HG02610 (cell line): ENCODE data around the gene PRDX2.
"Not testable (repeated sequence)": the region's sequence is repeated elsewhere in the genome, so short reads cannot be mapped to it uniquely, and the experiment has no call there.

Experiments
- ATAC-seq: cut with Tn5 transposase; IDR thresholded peaks from one replicate; pipeline ENCODE4 v1.9.1; 2021; ENCODE audit warnings: mild to moderate bottlenecking, moderate library complexity; ENCODE audit not compliant: unreplicated experiment

Gene PRDX2

GRCh38 chr19:12801466-12802266, at the start of gene PRDX2, which contains the start of gene THSD8:
Gene PRDX2 (minus strand): TSS chr19:12801800. CDS start chr19:12801261, 539 bp downstream.
Gene THSD8 (plus strand): TSS chr19:12802069. CDS start chr19:12802072, 3 bp downstream.
- ATAC-seq: no peak

GRCh38 chr19:12847159-12848139, 45.8 kb upstream of the PRDX2 start:
- peak; percentile 59 for ATAC-seq

- not testable (repeated sequence) for ATAC-seq
Measured at GRCh38 chr19:12846613-12847012, 45.0 kb upstream of the PRDX2 start.

GRCh38 chr19:12843999-12844732, 42.6 kb upstream of the PRDX2 start:
- ATAC-seq: no peak

GRCh38 chr19:12843328-12843727, 41.7 kb upstream of the PRDX2 start:
- no peak for ATAC-seq

- ATAC-seq: no peak
Measured at GRCh38 chr19:12842511-12842910, 40.9 kb upstream of the PRDX2 start.

- no peak for ATAC-seq
Measured at GRCh38 chr19:12841094-12841493, 39.5 kb upstream of the PRDX2 start.

GRCh38 chr19:12840091-12841079, 38.8 kb upstream of the PRDX2 start:
- ATAC-seq: no peak

- ATAC-seq: no peak
Measured at GRCh38 chr19:12838886-12839756, 37.5 kb upstream of the PRDX2 start.

- no peak for ATAC-seq
Measured at GRCh38 chr19:12838182-12838885, 36.7 kb upstream of the PRDX2 start, which contains the start of gene MAST1. Gene MAST1 (plus strand): TSS chr19:12838515. CDS start chr19:12838573, 58 bp downstream.

GRCh38 chr19:12837225-12837624, 35.6 kb upstream of the PRDX2 start:
- ATAC-seq: no peak

GRCh38 chr19:12836529-12836863, 34.9 kb upstream of the PRDX2 start:
- no peak for ATAC-seq

GRCh38 chr19:12834976-12835757, 33.6 kb upstream of the PRDX2 start:
- ATAC-seq: no peak

GRCh38 chr19:12834566-12834943, 33.0 kb upstream of the PRDX2 start, which contains the start of gene RTBDN:
Gene RTBDN (minus strand): TSS chr19:12834579. CDS start chr19:12829979, 4,600 bp downstream.
- ATAC-seq: no peak

GRCh38 chr19:12833738-12834565, 32.4 kb upstream of the PRDX2 start:
- no peak for ATAC-seq

- ATAC-seq: no peak
Measured at GRCh38 chr19:12833418-12833737, 31.8 kb upstream of the PRDX2 start.
